Measurements from ENCODE around the gene COX7A2.

COX7A2 gene, protein sequence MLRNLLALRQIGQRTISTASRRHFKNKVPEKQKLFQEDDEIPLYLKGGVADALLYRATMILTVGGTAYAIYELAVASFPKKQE

DNA sequence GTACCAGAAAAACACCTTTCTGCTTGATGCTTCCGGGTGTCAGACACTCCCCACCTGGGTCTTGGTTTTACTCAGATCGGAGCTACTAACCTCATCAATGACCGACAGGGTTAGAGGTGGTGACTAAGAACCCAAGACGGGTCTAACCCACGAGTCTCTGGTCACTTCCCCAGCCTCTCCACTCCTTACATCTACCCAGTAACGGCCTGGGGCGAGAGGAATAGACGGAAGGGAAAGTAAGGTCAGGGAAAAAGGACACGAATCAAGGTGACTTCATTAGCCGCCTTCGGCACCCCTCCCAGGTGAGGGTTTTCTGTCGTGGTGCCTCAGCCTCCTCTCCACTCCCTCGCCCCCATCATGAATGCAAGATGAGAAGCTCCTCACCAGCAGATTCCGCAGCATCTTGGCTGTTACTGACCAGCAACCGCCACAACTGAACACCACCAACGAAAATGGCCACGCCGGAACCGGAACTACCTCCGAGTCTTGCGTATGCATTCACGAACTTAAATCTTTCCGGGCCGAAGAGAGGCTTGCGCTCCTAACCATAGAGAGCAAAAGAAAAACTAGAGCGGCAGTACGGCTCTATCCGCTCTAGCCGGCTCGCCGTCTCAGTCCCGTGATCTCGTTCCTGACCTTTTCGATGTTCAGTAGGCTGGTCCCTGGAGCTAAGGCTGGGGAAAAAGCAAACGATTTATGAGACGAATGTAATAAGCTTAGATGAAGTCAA, at the start of gene COX7A2:
COX7A2 (minus strand) TSS at position 469 of the 730 bp plus-strand sequence; CDS start at position 402, 67 bp downstream.
- peak; percentile 93 for DNase-seq (ENCODE audit: low read depth)

DNA sequence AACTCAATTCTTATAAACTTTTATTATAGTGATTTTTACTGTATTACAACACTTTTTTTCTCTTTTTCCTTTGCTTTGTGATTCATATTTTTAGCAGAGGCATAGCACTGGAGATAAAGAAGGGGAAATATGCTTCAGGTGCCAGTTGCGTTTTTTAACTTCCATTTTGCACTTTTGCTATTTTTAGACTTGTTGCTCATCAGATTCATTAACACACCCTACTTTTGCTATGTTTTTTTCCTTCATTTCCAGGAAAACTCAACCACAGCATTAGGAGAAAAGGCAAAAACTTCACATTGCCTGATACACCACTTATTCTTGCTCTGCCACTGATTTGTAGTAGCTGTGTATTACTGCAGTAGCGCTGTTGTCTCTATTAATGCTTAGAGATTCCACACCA, 49.0 kb upstream of the COX7A2 start:
- DNase-seq (ENCODE audit: low read depth): no peak

DNA sequence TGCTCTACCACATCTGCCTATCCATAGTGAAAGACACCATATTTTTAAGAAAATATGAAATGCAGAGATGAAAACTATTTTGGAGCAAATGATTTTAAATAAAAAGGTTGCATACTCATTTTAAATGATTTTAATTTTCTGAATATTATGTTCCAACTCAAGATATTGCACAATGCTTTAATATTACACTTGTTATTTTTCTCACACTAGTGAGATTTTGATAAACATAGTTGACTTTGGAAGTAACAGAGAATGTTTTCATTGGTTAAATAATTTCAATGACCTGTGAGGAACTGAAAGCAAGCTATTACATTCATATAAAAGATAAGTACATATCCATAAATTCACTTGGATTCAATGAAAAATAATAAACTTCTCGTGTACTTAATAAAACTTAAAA, 48.1 kb upstream of the COX7A2 start:
- DNase-seq (ENCODE audit: low read depth): no peak

DNA sequence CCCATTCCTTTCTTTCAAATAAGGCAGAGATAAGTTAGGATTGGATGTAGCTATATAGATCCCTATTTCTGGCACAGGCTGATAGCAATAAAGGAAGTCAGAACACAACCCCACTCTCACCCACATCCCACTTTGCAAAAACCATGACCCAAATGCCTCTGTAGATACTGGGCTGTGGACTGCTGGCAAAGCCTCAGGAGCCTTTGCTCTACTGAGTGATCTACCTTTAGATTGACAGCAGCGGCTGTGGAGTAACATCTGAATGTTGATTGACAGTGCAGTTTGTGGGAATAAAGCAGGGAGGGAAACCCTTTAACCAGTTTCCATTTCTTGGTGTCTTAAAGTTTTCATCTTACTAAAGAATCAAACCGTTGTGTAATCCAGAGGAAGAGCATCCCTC, 47.7 kb upstream of the COX7A2 start:
- no peak for DNase-seq (ENCODE audit: low read depth)

DNA sequence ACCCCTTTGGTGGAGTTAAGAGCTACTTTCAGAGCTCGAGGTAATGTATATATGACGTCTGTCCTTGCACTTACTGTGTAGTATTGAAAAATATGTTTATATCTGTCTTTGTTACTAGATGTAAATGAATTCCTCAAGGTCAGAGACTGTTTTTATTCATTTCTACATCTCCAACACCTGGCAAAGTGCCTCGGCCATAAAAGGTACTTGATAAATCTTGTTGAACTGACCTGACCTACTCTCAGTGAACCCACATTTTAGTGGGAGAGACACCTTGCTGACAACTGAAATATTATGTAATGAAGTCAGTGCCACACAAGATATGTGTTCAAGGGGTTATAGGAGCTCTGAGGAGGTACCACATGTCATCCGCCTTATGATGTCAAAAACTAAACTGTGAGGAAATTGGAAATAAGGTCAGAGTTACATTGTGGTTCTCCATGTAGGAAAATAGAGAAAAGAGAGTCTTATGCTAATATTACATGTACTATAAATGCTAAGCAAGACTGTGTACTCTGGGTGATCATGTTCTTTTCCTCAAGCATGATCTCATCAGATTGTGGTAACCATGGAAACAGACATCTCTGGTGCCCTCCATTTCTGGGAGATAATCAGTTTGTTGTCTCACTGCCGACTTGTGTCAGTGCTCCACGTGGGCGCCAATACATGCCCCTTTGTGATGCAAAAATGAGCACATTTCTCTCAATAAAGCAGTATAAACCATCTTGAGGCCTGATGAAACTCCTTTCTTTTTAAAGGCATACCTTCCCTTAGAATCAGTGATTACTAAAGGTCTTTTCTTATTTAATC, 46.7 kb upstream of the COX7A2 start:
- DNase-seq (ENCODE audit: low read depth): no peak

DNA sequence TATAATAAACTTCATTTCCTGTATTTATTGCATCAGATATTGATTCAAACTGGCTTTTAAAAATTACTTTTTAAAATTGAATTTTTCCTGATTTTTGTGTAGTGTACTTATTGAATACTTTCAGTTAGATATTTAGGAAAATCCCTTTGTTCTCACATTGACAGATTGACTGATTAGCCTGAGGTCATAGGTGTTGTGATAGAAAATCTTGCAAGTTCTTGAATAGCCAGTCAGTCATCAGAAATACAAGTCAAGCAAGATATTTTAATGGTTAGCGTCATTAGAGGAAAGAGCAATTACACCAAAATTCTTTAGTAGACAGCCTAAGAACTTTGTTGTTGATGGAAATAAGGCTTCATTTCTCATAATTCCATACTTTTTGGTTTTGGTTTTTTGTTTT, 44.4 kb upstream of the COX7A2 start:
- no peak for DNase-seq (ENCODE audit: low read depth)

DNA sequence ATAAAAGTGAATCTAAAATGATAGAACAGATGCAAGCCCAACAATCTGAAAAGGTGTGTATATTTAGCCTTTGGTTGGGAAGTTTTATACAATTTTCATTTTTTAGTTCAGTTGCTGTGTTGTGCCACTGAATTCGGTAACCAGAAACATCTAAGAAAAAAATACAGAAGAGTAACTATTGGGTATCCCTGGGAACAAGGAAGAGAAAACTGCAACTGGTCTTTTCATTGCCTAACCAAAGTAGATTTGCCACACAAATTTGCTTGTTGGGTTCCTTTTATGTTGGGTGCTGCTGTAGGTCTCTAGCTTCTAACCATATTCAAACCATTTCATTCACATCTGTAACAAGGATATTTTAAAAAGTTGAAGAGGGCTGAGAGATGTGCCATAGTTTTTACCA, 43.8 kb upstream of the COX7A2 start:
- no peak for DNase-seq (ENCODE audit: low read depth)

DNA sequence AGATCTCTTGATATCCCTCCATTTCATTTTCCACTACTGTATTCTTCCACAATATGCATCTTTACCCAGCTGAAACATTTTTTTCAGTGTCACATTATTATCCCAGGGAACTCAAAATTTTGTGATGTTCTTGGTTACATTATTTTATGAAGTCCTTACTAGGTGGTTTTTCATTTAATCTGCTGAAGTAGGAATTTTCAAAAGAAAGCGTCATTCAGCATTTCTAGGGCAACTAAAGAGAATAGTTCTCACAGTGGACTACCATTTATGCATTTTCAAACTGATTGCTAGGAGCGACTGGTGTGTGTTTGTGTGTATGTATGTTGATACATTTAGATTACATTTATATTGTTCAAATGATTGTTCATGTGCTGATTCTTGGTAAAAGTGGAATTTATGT, 43.4 kb upstream of the COX7A2 start:
- no peak for DNase-seq (ENCODE audit: low read depth)

DNA sequence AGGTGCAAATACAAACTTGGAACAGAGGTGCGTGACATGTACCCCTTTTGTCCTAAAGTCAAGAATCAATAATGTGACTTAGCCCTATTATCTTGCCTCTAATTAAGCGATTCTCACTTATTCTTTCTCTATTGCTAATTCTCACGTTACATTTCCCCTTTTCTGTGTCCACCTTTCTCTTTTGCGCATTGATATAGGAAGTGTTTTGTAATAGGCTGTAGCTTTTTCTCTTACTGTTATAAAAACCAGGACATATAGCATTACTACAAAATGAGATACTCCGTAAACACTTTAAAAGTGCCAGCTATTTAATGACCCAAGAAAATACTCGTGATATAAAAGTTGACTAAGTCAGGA, 41.7 kb upstream of the COX7A2 start:
- DNase-seq (ENCODE audit: low read depth): no peak

DNA sequence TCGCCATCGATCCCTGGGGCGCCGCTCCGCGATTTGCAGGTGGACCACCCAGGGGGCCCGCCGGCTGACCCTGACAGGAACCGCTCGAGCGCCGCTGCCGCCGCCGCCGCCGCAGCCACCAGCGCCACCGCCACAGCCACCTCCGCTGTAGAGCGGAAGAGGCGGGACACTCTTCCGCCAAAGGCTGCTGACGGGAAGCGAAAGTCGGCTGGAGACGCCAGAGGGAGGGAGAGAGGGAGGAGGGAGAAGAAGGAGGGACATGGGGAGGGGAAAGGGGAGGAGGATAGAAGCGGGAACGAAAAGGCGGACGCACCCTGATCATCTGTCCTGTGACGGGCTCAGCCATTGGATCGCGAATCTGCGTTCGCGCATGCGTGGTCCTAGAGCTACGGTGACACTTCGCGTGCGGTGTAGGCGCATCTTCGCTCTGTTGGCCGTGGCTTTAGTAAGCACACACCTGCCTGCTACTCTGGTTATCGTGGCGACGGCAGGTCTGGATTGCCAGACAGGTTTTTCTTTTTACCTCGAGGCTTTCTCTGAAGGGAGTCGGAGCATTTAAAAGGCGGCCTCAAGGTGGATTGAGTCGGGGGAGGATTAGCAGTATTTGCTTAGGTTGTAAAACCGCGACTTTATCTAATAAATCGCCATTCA, 41.2 kb upstream of the COX7A2 start, which contains the start of gene TMEM30A:
TMEM30A (minus strand) TSS at position 161 of the 651 bp plus-strand sequence; CDS start at position 7, 154 bp downstream.
- peak; percentile 95 for DNase-seq (ENCODE audit: low read depth)

DNA sequence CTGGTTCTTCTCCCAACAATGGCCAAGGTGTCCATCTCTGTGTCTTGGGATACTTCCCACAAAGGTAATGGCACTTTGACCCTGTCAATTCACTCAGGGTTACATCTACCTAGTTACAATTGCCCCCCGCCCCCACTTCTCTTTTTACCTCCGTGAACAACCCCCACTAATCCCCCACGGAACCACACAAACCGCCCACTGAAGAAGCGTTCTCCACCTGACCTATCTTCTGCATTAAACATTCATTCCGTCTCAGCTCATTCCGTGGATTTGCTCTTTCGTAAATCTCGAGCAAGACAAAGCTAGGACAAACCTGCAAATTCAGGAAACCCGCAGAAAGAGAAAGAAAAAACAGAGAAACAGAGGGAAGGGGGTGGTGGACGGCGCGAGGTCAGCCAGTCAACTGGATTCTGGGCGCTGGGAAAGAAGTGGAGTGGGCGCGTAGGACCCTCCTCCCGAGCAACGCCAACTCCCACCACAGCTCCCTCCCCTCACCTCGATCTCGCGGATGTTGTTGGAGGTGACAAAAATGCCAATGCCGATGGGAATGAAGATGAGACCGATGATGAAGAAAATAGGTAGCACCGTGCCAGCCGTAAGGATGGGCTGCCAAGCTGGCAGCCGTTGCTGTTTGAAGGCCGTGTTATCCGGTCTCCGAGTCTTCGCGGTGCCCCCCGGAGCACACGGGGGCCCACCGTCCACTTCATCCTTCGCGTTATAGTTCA, 40.5 kb upstream of the COX7A2 start:
- DNase-seq (ENCODE audit: low read depth): no peak

DNA sequence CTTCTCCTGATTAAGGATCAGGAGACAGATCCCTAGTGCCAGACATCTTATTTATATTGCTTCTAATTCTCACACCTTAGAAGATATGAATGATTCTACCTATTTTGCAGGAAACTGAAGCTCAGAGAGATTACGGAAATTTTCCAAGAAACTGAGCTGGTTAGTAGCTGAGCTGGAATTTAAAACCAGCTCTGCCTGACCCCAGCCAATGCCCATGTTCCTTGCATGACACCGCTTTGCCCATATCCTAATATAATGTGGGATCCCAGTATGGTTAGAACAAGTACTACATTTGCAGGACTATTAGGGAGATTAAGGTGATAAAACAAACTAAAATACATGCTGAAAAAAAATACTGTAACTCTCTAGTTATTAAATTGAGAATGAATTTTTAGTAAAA, 39.1 kb upstream of the COX7A2 start:
- no peak for DNase-seq (ENCODE audit: low read depth)

DNA sequence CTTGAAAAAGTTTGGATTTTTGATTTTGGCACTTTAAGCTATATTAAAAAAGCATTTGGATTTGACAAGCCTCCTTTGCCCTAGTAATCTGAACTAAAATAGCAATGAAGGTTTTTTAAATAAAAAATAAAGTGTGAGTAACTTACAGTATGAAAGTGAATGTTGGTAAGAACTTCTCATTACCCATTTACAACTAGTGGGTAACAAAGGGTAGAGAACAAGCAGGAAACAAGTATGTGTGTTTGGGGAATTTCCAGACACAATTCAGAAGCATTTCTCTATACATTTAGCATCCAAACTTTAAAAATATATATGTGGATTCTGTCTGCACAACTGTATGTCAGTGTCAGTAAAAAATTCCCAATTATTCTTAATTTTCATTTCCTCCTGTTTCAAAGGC, 38.1 kb upstream of the COX7A2 start:
- DNase-seq (ENCODE audit: low read depth): no peak

DNA sequence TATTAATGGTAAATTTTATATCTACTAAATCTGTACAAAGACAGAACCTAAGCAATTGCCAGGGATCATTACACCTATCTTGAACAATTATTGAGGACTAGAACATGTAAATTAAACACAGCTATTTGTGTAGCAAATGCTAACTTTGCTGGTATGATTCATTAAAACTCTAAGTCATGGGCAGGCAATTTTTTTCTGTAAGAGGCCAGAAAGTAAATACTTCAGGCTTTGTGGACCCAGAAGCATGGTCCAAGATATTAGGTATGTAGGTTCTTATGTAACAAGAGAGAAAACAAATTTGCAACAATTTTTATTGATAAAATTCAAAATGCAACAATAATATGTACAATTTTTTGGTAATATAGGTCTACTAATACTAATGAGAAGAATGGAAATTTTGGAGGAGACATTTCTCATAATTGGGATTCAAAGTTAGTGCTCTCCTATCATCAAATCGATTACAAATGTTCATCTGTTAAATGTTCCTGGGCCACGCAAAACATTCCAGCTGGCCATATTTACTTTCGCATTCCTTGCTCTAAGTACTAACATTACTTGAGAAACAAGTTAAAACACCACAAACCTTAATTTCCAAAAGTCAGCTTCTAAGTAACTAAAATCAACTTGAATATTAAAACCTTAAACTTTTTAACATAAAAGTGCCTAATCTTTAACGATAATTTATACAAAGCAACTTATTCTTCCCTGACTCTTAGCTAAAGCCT, 36.7 kb upstream of the COX7A2 start:
- DNase-seq (ENCODE audit: low read depth): no peak

DNA sequence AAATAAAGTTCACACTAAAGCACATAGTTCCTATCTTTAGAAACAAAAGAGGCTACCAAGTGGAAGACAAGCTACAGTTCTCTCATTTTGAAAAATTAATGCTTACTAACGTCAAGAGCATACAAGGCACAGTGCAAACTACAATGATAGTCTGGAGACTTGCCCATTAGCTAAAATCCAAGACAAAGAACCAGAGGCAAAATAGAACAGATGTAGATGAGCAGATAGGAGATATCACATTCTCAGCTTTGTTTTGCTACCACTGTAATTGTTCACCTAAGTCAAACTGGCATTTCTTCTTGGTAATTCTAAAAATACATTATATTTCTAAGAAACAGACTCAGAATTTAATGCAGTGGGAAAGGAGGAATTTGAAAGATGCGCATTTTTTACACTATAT, 35.8 kb upstream of the COX7A2 start:
- DNase-seq (ENCODE audit: low read depth): no peak

DNA sequence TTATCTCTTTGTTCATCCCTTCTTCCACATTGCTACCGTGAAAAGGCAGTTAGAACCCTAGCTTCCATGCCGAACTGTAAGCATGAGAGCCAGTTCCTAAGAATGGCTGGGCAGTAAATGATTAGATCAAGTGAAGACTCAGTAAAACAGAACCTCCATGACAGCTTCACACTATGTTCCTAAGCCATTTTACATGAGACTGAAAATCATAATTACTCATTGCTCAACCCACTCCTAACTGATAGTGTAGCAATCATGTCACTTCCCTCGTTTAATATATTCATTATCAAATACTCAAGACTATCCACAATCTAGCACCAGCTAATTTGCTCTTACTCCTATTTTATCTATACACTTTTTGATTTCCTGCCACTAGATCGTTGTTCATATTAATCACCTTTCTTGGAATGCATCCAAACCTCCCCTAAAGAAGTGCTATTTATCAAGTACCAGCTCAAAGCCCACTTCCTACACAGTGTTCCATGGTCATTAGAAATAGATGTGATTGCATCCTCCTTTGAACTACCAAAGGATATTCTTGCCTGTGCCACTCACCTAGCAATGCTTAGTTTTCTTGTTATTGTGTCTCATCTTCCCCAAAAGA, 35.0 kb upstream of the COX7A2 start:
- DNase-seq (ENCODE audit: low read depth): no peak

DNA sequence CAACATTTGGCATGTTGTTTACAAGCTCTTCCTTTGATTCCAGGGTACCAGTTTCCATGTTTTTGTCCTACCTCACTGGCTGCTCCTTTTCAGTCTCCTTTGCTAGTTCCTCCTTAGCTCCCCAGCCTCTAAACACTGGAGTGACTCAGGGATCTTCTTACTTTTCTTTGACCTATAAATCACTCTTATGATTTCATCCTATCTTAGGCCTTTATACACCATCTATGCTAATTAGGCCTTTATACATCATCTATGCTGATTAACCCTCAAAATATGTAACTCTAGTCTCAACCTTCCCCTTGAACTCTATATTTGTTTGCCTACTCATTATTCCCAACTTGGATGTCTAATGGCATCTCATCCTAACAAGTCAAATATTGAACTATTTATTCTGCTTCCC, 31.5 kb upstream of the COX7A2 start:
- DNase-seq (ENCODE audit: low read depth): peak; percentile 84

DNA sequence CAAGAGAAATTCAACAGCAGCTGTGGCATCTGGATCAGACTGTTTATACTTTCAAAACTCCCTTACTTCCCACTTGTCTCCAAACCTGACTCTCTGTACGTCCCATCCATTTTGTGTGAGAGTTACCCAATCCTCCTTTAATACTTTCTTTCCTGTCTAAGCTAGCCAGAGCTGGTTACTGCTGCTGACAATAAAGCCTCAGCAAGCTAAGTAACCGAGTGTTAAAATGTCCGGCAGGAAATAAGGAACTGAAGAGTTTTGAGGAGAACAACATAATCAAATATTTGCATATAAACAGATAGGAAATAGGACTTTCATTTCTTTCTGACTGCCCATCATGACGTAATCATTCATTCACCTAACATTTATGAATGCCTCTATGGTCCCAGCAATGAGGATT, 29.4 kb upstream of the COX7A2 start:
- DNase-seq (ENCODE audit: low read depth): no peak

DNA sequence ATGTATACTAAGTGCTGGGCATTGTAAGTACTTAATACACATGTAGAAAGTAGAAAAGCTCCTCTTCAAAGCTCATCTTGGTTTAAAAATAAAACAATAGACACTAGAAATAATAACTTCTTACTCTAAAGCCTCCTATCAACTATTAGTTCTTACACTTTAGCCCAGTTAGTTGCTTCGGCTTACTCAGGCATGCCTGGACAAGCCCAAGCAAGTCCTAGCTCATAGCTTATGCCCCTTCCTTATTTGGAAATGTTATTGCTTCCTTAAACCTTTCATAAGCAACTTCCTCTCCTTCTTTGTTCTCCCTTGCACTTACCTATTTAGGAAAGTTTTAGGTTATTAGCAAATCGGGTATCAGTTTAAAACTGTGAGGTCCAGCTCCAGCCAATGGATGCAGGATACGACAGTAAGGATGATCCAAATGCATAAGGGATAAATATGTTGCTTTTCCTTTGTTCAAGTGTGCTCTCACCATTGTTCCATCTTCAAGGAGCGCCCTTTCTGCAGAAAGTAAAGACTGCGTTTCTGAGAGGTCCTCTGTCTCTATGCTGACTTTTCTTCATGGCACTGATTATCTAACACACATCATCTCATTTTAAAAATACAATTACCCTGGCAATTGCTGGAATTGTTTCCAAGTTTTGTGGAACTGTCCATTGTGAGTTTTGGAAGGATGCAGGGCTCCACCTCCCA, 28.7 kb upstream of the COX7A2 start:
- no peak for DNase-seq (ENCODE audit: low read depth)

DNA sequence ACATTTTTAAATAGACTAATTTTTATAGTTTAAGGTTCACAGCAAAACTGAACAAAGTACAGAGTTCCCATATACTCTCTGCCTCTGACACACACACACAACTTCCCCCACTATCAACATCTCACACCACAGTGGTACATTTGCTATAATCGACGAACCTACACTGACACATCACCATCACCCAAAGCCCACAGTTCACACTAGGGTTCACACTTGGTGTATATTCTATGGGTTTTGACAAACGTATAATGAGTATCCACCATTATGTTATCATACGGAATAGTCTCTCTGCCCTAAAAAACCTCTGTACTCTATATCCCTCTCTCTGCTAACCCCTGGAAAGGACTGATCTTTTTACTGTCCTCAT, 25.4 kb upstream of the COX7A2 start:
- DNase-seq (ENCODE audit: low read depth): no peak

All from GM04503 (cell line).